Caco-2 (cell line): ENCODE results near the gene EPG5. TPM values are rescaled to one million over a fixed set of nuclear protein-coding genes. Genes with fewer than 3 reads are reported as not detected.

Experiments
- BruUV-seq: library from RNA; stranded (reverse); fragments of 400-500 nt; replicated peaks from 2 replicates; lab custom pipeline; 2021; lab: Mats Ljungman, UMichigan
- CTCF ChIA-PET: fragments of 300-600 bp; sonication (Branson Sonifier 250); formaldehyde crosslinking; loops from one replicate; lab custom pipeline; 2022; ENCODE audit warnings: antibody characterized with exemption; lab: Charles Lee
- POLR2A ChIA-PET: fragments of 300-600 bp; sonication (Branson Sonifier 250); formaldehyde crosslinking; loops from one replicate; lab custom pipeline; 2022; ENCODE audit warnings: antibody characterized with exemption; lab: Charles Lee
- DNase-seq, 2 experiments: peaks; one replicate each; pipeline versions ENCODE4 v3.0.0 to v3.0.0-alpha.2; 2020 to 2022
- H3K27me3 ChIP-seq: replicated peaks from 2 replicates; pipeline ENCODE4 v1.6.0; 2011; ENCODE audit warnings: low read length; ENCODE audit not compliant: control insufficient read depth, insufficient read depth
- H3K36me3 ChIP-seq: 2 replicates; pipeline ENCODE4 v1.5.1; 2011; ENCODE audit warnings: low read length; ENCODE audit not compliant: control insufficient read depth, insufficient read depth
- H3K4me1 ChIP-seq: fragments of 250-450 bp; sonication (Bioruptor Pico); 2 replicates; pipeline ENCODE4 v1.5.1; 2020; ENCODE audit warnings: mild to moderate bottlenecking
- H3K4me3 ChIP-seq: 2 replicates; pipeline ENCODE4 v1.5.1; 2011; ENCODE audit warnings: low read depth, mild to moderate bottlenecking, control low read depth, low read length
- H3K9me3 ChIP-seq: fragments of 250-450 bp; sonication (Bioruptor Pico); 2 replicates; pipeline ENCODE4 v1.5.1; 2020; ENCODE audit warnings: mild to moderate bottlenecking, moderate library complexity
- H3K27ac Mint-ChIP-seq: one replicate; pipeline ENCODE4 v1.8.0; 2022; ENCODE audit warnings: mixed read lengths; ENCODE audit not compliant: unreplicated experiment
- H3K27me3 Mint-ChIP-seq: one replicate; pipeline ENCODE4 v1.8.0; 2022; ENCODE audit warnings: mixed read lengths; ENCODE audit not compliant: insufficient read depth, unreplicated experiment
- H3K36me3 Mint-ChIP-seq: one replicate; pipeline ENCODE4 v1.8.0; 2022; ENCODE audit warnings: mild to moderate bottlenecking, mixed read lengths; ENCODE audit not compliant: insufficient read depth, unreplicated experiment
- H3K4me1 Mint-ChIP-seq: one replicate; pipeline ENCODE4 v1.8.0; 2022; ENCODE audit warnings: low read depth, mixed read lengths; ENCODE audit not compliant: unreplicated experiment
- H3K4me3 Mint-ChIP-seq: one replicate; pipeline ENCODE4 v1.8.0; 2022; ENCODE audit warnings: mild to moderate bottlenecking, moderate library complexity, mixed read lengths; ENCODE audit not compliant: unreplicated experiment
- H3K9me3 Mint-ChIP-seq: one replicate; pipeline ENCODE4 v1.8.0; 2022; ENCODE audit warnings: mixed read lengths; ENCODE audit not compliant: unreplicated experiment
- CTCF ChIP-seq, 2 experiments: fragments of 200-600 bp in 1 of 2; IDR thresholded peaks; 1 replicate in 1 of 2; 2 replicates in 1 of 2; pipeline versions ENCODE4 v1.5.1 to v1.8.0; 2011 to 2022; ENCODE audit warnings: antibody characterized with exemption in 1 of 2, control low read depth in 1 of 2, inconsistent platforms in 1 of 2, low read depth in 1 of 2, low read length in 1 of 2, mild to moderate bottlenecking in 1 of 2, moderate library complexity in 1 of 2; ENCODE audit not compliant: insufficient read depth in 1 of 2, severe bottlenecking in 1 of 2, unreplicated experiment in 1 of 2
- intact Hi-C: fragments of 100-400 bp; cut with micrococcal nuclease; formaldehyde crosslinking; loops from one replicate; pipeline ENCODE4 v1.10.0; 2022; ENCODE audit not compliant: unreplicated experiment
- total RNA-seq: library from RNA; stranded (reverse); gene quantifications from 2 replicates; pipeline ENCODE4 v1.2.3, GENCODE V29; 2022

Gene EPG5
- total RNA-seq, 1 experiment from 2014 or later = 12.0 TPM

DNA sequence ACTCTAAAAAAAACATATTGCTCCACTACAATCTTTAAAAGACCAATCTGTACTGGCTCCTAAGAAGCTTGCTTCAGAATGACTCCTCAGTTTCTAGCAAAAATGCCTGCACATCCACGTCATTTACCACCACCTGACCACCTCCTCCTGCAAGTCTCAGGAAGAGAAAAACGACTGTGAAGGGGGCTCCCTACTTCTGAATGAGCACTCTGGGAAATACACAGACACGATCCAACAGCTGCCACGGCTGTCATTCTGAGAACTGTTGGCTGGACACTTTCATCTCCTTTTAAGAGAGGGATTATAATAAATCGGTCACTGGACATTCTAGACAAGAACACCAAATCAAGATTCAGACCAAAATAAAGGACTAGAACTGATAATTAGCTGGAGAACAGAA lies 21.5 kb downstream of the EPG5 start:
- Histone ChIP-seq H3K36me3 (no peaks in the 10 kb centered on the region), H3K4me1 (no peaks in the 10 kb centered on the region), H3K27me3 (no peaks in the 10 kb centered on the region), H3K4me3 (no peak overlapping the region), H3K9me3 (no peaks in the 10 kb centered on the region)
- ChIA-PET POLR2A (no interaction called here), CTCF (no interaction called here)
- Mint-ChIP-seq H3K27me3 (no peaks in the 10 kb centered on the region), H3K36me3 (peaks cover 31% of the 10 kb centered on the region), H3K4me1 (peaks cover 6% of the 10 kb centered on the region), H3K9me3 (no peaks in the 10 kb centered on the region), H3K4me3 (no peak overlapping the region), H3K27ac (no peak overlapping the region)
- DNase-seq = no peak
- no peak for TF ChIP-seq CTCF (IDR thresholded peaks at IDR 0.05; ENCODE audit: insufficient read depth in 1 of 2, low read depth in 1 of 2, low read length in 1 of 2, severe bottlenecking in 1 of 2, unreplicated experiment in 1 of 2)
- intact Hi-C loops = no loop called here
- no TSS peak for BruUV-seq

DNA sequence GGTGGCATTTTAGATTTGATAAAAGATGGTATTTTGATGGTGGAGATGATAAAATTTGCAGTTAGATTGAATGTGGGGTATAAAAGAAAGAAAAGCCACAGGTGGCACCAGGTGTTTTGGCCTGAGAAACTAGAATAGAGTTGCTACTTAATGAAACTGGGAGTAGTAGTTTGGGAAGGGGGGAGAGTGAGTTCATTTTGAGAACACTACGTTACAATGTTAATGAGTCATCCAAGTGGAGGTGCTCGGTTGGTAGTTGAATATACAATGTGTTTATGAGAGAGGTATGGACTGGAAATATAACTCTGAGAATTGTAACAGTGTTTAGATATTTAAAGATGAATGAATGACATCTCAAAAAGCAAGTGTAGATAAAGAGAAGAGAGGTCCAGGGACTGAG lies 26.4 kb downstream of the EPG5 start:
- H3K4me1 Mint-ChIP-seq = peaks cover 6% of the 10 kb centered on the region
- BruUV-seq = no TSS peak
- H3K27me3 ChIP-seq = no peaks in the 10 kb centered on the region
- TF ChIP-seq CTCF (IDR thresholded peaks at IDR 0.05; ENCODE audit: insufficient read depth in 1 of 2, low read depth in 1 of 2, low read length in 1 of 2, severe bottlenecking in 1 of 2, unreplicated experiment in 1 of 2) = no peak
- DNase-seq = no peak
- no peaks in the 10 kb centered on the region for H3K9me3 Mint-ChIP-seq
- ChIA-PET CTCF (no interaction called here), POLR2A (no interaction called here)
- no peaks in the 10 kb centered on the region for H3K27me3 Mint-ChIP-seq
- peaks cover 19% of the 10 kb centered on the region for H3K36me3 Mint-ChIP-seq
- intact Hi-C loops = no loop called here
- no peaks in the 10 kb centered on the region for H3K36me3 ChIP-seq
- no peak overlapping the region for H3K4me3 Mint-ChIP-seq
- H3K4me3 ChIP-seq = no peak overlapping the region
- H3K27ac Mint-ChIP-seq = no peak overlapping the region
- H3K4me1 ChIP-seq = no peaks in the 10 kb centered on the region; the same call in 1 of the 2 replicates
- no peaks in the 10 kb centered on the region for H3K9me3 ChIP-seq

GRCh38 chr18:45939236-45939635 lies 27.9 kb downstream of the EPG5 start:
- Mint-ChIP-seq H3K4me1 (peaks cover 6% of the 10 kb centered on the region), H3K27me3 (no peaks in the 10 kb centered on the region), H3K4me3 (no peak overlapping the region), H3K27ac (no peak overlapping the region), H3K9me3 (no peaks in the 10 kb centered on the region), H3K36me3 (peaks cover 15% of the 10 kb centered on the region)
- CTCF ChIA-PET = no interaction called here
- intact Hi-C loops = no loop called here
- no peaks in the 10 kb centered on the region for H3K27me3 ChIP-seq
- H3K9me3 ChIP-seq = no peaks in the 10 kb centered on the region
- H3K36me3 ChIP-seq = no peaks in the 10 kb centered on the region
- H3K4me3 ChIP-seq = no peak overlapping the region
- DNase-seq = no peak
- no peak for TF ChIP-seq CTCF (IDR thresholded peaks at IDR 0.05; ENCODE audit: insufficient read depth in 1 of 2, low read depth in 1 of 2, low read length in 1 of 2, severe bottlenecking in 1 of 2, unreplicated experiment in 1 of 2)
- no peaks in the 10 kb centered on the region; the same call in 1 of the 2 replicates for H3K4me1 ChIP-seq
- no TSS peak for BruUV-seq
- POLR2A ChIA-PET = no interaction called here
